Measurements from ENCODE around the gene EXOSC7. TPM values are rescaled to one million over a fixed set of nuclear protein-coding genes. Genes with fewer than 3 reads are reported as not detected.

Gene EXOSC7
- polyA plus RNA-seq, 3 donors = 16.8 to 23.9 (median 18.8) TPM

- DNase-seq = no peak
- no peak overlapping the region for H2AFZ ChIP-seq (ENCODE audit: insufficient read depth, low read depth, low read length, poor library complexity, severe bottlenecking)
- no peak overlapping the region for H3K4me2 ChIP-seq (replicated peaks; ENCODE audit: extremely low read depth, low read length, poor library complexity, severe bottlenecking)
- H3K4me3 ChIP-seq (replicated peaks in 1 of 3; ENCODE audit: low read depth in 2 of 3, low read length in 3 of 3) = no peak overlapping the region
- peak overlapping the region in 1 of 2 donors; percentile 66 for H3K27ac ChIP-seq (ENCODE audit: low read depth in 1 of 2, low read length in 2 of 2)
- peak overlapping the region in 6 of 7 donors; percentile 17 to 82 (median 63) for H3K27ac Mint-ChIP-seq
- no peak overlapping the region for H3K4me3 Mint-ChIP-seq
- H3K9me3 ChIP-seq (replicated peaks in 1 of 2; ENCODE audit: control insufficient read depth in 1 of 2, insufficient read depth in 1 of 2, low read length in 2 of 2) = no peaks in the 10 kb centered on the region
- H3K27me3 Mint-ChIP-seq (ENCODE audit: low read depth in 3 of 3) = no peaks in the 10 kb centered on the region
- TF ChIP-seq, protein P1, sequence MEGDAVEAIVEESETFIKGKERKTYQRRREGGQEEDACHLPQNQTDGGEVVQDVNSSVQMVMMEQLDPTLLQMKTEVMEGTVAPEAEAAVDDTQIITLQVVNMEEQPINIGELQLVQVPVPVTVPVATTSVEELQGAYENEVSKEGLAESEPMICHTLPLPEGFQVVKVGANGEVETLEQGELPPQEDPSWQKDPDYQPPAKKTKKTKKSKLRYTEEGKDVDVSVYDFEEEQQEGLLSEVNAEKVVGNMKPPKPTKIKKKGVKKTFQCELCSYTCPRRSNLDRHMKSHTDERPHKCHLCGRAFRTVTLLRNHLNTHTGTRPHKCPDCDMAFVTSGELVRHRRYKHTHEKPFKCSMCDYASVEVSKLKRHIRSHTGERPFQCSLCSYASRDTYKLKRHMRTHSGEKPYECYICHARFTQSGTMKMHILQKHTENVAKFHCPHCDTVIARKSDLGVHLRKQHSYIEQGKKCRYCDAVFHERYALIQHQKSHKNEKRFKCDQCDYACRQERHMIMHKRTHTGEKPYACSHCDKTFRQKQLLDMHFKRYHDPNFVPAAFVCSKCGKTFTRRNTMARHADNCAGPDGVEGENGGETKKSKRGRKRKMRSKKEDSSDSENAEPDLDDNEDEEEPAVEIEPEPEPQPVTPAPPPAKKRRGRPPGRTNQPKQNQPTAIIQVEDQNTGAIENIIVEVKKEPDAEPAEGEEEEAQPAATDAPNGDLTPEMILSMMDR (IDR thresholded peaks at IDR 0.05) = no peak
- intact Hi-C loops (cut with micrococcal nuclease) = no loop called here
- no peaks in the 10 kb centered on the region for H3K9me3 Mint-ChIP-seq
- peaks cover 89% of the 10 kb centered on the region for H3K79me2 ChIP-seq (ENCODE audit: insufficient read depth, low read length)
- peaks cover 22 to 50% of the 10 kb centered on the region in 2 donors for H3K36me3 ChIP-seq (replicated peaks in 1 of 2; ENCODE audit: control insufficient read depth in 1 of 2, insufficient read depth in 2 of 2, low read length in 2 of 2)
- peaks cover 33 to 41% of the 10 kb centered on the region in 2 donors for H3K4me1 ChIP-seq (ENCODE audit: control insufficient read depth in 1 of 2, insufficient read depth in 2 of 2, low read length in 2 of 2)
- no peaks in the 10 kb centered on the region for H3K27me3 ChIP-seq (ENCODE audit: control insufficient read depth in 2 of 2, insufficient read depth in 2 of 2, low read length in 2 of 2)
- peaks cover 46 to 50% of the 10 kb centered on the region in 2 donors for H3K36me3 Mint-ChIP-seq
- peaks cover 56% of the 10 kb centered on the region for H4K20me1 ChIP-seq (ENCODE audit: insufficient read depth, low read length)
- H3K9ac ChIP-seq (ENCODE audit: insufficient read depth, low read length, poor library complexity, severe bottlenecking) = no peak overlapping the region
- no CpG with 5 or more reads among the region's 1 CpG for WGBS (ENCODE audit: insufficient coverage)
- H3K4me1 Mint-ChIP-seq = peaks cover 41% of the 10 kb centered on the region
Measured at GRCh38 chr3:44955917-44956316, 20.1 kb upstream of the EXOSC7 start.

GRCh38 chr3:44957986-44958385, 18.1 kb upstream of the EXOSC7 start:
- Mint-ChIP-seq H3K36me3 (peaks cover 33 to 38% of the 10 kb centered on the region in 2 donors), H3K4me3 (no peak overlapping the region), H3K9me3 (no peaks in the 10 kb centered on the region), H3K4me1 (peaks cover 55% of the 10 kb centered on the region), H3K27me3 (ENCODE audit: low read depth in 3 of 3) (no peaks in the 10 kb centered on the region), H3K27ac (peak overlapping the region in 1 of 7 donors; percentile 33)
- Histone ChIP-seq H3K4me3 (replicated peaks in 1 of 3; ENCODE audit: low read depth in 2 of 3, low read length in 3 of 3) (no peak overlapping the region), H3K79me2 (ENCODE audit: insufficient read depth, low read length) (peaks cover 89% of the 10 kb centered on the region), H3K27ac (ENCODE audit: low read depth in 1 of 2, low read length in 2 of 2) (no peak overlapping the region), H3K9ac (ENCODE audit: insufficient read depth, low read length, poor library complexity, severe bottlenecking) (no peak overlapping the region), H2AFZ (ENCODE audit: insufficient read depth, low read depth, low read length, poor library complexity, severe bottlenecking) (no peak overlapping the region), H3K4me1 (ENCODE audit: control insufficient read depth in 1 of 2, insufficient read depth in 2 of 2, low read length in 2 of 2) (peaks cover 41 to 57% of the 10 kb centered on the region in 2 donors), H3K9me3 (replicated peaks in 1 of 2; ENCODE audit: control insufficient read depth in 1 of 2, insufficient read depth in 1 of 2, low read length in 2 of 2) (no peaks in the 10 kb centered on the region), H3K4me2 (replicated peaks; ENCODE audit: extremely low read depth, low read length, poor library complexity, severe bottlenecking) (no peak overlapping the region), H3K36me3 (replicated peaks in 1 of 2; ENCODE audit: control insufficient read depth in 1 of 2, insufficient read depth in 2 of 2, low read length in 2 of 2) (peaks cover 22 to 38% of the 10 kb centered on the region in 2 donors), H4K20me1 (ENCODE audit: insufficient read depth, low read length) (peaks cover 60% of the 10 kb centered on the region), H3K27me3 (ENCODE audit: control insufficient read depth in 2 of 2, insufficient read depth in 2 of 2, low read length in 2 of 2) (no peaks in the 10 kb centered on the region)
- DNase-seq = no peak
- WGBS (ENCODE audit: insufficient coverage) = 100% methylated on average over 2 of the region's 4 CpGs
- intact Hi-C loops (cut with micrococcal nuclease) = no loop called here
- TF ChIP-seq, protein P1 (IDR thresholded peaks at IDR 0.05) = no peak

All from CD14-positive monocyte (primary cell).